ENCODE data around the gene TAS2R50.

Gene TAS2R50

GRCh38 chr12:10974965-10975364 lies 11.7 kb downstream of the TAS2R50 start:
- peak; percentile 51 for DNase-seq (ENCODE audit: low read depth, low spot score)
- no peaks in the 10 kb centered on the region for H3K27me3 ChIP-seq (ENCODE audit: insufficient read depth, insufficient read length)
- H3K36me3 ChIP-seq (ENCODE audit: insufficient read depth, insufficient read length, low read length) = no peaks in the 10 kb centered on the region
- TF ChIP-seq SUZ12 (IDR thresholded peaks at IDR 0.05; ENCODE audit: extremely low read depth, insufficient read depth, insufficient read length) (no peak), ZNF274 (IDR thresholded peaks at IDR 0.05; ENCODE audit: low read depth, low read length) (no peak), YY1 (IDR thresholded peaks at IDR 0.05; ENCODE audit: insufficient read depth, insufficient read length) (no peak)
- no peaks in the 10 kb centered on the region for H3K4me1 ChIP-seq (ENCODE audit: insufficient read depth, insufficient read length)
- no peak overlapping the region for H3K4me3 ChIP-seq (ENCODE audit: insufficient read length, low read depth)
- H3K9me3 ChIP-seq (ENCODE audit: insufficient read depth, low read length) = 0 out of 2 replicates have a peak, but pooled peaks cover 4% of the 10 kb centered on the region
- no peak overlapping the region for H3K9ac ChIP-seq (ENCODE audit: insufficient read length, low read depth)

- Histone ChIP-seq H3K9ac (ENCODE audit: insufficient read length, low read depth) (no peak overlapping the region), H3K36me3 (ENCODE audit: insufficient read depth, insufficient read length, low read length) (no peaks in the 10 kb centered on the region), H3K27me3 (ENCODE audit: insufficient read depth, insufficient read length) (no peaks in the 10 kb centered on the region), H3K4me1 (ENCODE audit: insufficient read depth, insufficient read length) (no peaks in the 10 kb centered on the region), H3K9me3 (ENCODE audit: insufficient read depth, low read length) (no peaks in the 10 kb centered on the region), H3K4me3 (ENCODE audit: insufficient read length, low read depth) (no peak overlapping the region)
- DNase-seq (ENCODE audit: low read depth, low spot score) = no peak
- no peak for TF ChIP-seq ZNF274 (IDR thresholded peaks at IDR 0.05; ENCODE audit: low read depth, low read length)
- TF ChIP-seq YY1 (IDR thresholded peaks at IDR 0.05; ENCODE audit: insufficient read depth, insufficient read length) = no peak
- TF ChIP-seq SUZ12 (IDR thresholded peaks at IDR 0.05; ENCODE audit: extremely low read depth, insufficient read depth, insufficient read length) = no peak
Measured at GRCh38 chr12:10968765-10969456, 17.8 kb downstream of the TAS2R50 start.

GRCh38 chr12:10967409-10967808 lies 19.3 kb downstream of the TAS2R50 start:
- Histone ChIP-seq H3K4me1 (ENCODE audit: insufficient read depth, insufficient read length) (no peaks in the 10 kb centered on the region), H3K4me3 (ENCODE audit: insufficient read length, low read depth) (no peak overlapping the region), H3K36me3 (ENCODE audit: insufficient read depth, insufficient read length, low read length) (no peaks in the 10 kb centered on the region), H3K9ac (ENCODE audit: insufficient read length, low read depth) (no peak overlapping the region), H3K27me3 (ENCODE audit: insufficient read depth, insufficient read length) (no peaks in the 10 kb centered on the region), H3K9me3 (ENCODE audit: insufficient read depth, low read length) (no peaks in the 10 kb centered on the region)
- TF ChIP-seq ZNF274 (IDR thresholded peaks at IDR 0.05; ENCODE audit: low read depth, low read length) (no peak), SUZ12 (IDR thresholded peaks at IDR 0.05; ENCODE audit: extremely low read depth, insufficient read depth, insufficient read length) (no peak)
- DNase-seq (ENCODE audit: low read depth, low spot score) = no peak

- no peak for TF ChIP-seq SUZ12 (IDR thresholded peaks at IDR 0.05; ENCODE audit: extremely low read depth, insufficient read depth, insufficient read length)
- TF ChIP-seq ZNF274 (IDR thresholded peaks at IDR 0.05; ENCODE audit: low read depth, low read length) = no peak
- no peak for TF ChIP-seq YY1 (IDR thresholded peaks at IDR 0.05; ENCODE audit: insufficient read depth, insufficient read length)
- Histone ChIP-seq H3K4me1 (ENCODE audit: insufficient read depth, insufficient read length) (no peaks in the 10 kb centered on the region), H3K9me3 (ENCODE audit: insufficient read depth, low read length) (no peaks in the 10 kb centered on the region), H3K36me3 (ENCODE audit: insufficient read depth, insufficient read length, low read length) (peaks cover 4% of the 10 kb centered on the region), H3K9ac (ENCODE audit: insufficient read length, low read depth) (no peak overlapping the region), H3K27me3 (ENCODE audit: insufficient read depth, insufficient read length) (no peaks in the 10 kb centered on the region), H3K4me3 (ENCODE audit: insufficient read length, low read depth) (no peak overlapping the region)
- DNase-seq (ENCODE audit: low read depth, low spot score) = no peak
Measured at GRCh38 chr12:10966314-10966713, 20.4 kb downstream of the TAS2R50 start.

DNA sequence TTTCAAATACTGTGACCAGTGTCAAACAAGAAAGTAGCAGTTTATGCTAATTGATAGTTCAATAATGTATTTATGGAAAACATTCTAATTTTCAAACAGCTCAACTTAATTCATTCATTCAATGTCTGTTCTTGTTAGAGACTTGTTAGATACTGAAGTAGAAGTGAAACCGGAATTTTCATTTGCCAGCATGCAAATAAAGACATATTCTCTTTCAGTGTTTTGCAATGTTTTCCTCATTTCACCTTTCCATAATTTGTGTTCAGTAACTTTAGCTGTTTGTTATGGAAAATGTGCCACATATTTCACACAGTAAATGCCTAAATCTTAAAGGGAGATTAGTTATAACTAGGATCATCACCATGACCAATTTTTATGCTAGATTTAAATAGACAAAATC lies 21.2 kb downstream of the TAS2R50 start:
- no peak for DNase-seq (ENCODE audit: low read depth, low spot score)
- Histone ChIP-seq H3K4me1 (ENCODE audit: insufficient read depth, insufficient read length) (no peaks in the 10 kb centered on the region), H3K9ac (ENCODE audit: insufficient read length, low read depth) (no peak overlapping the region), H3K36me3 (ENCODE audit: insufficient read depth, insufficient read length, low read length) (peaks cover 6% of the 10 kb centered on the region), H3K9me3 (ENCODE audit: insufficient read depth, low read length) (no peaks in the 10 kb centered on the region), H3K4me3 (ENCODE audit: insufficient read length, low read depth) (no peak overlapping the region), H3K27me3 (ENCODE audit: insufficient read depth, insufficient read length) (no peaks in the 10 kb centered on the region)
- TF ChIP-seq ZNF274 (IDR thresholded peaks at IDR 0.05; ENCODE audit: low read depth, low read length) = no peak

- DNase-seq (ENCODE audit: low read depth, low spot score) = no peak
- Histone ChIP-seq H3K4me1 (ENCODE audit: insufficient read depth, insufficient read length) (no peaks in the 10 kb centered on the region), H3K9me3 (ENCODE audit: insufficient read depth, low read length) (peaks cover 1% of the 10 kb centered on the region; the same call in 1 of the 2 replicates), H3K36me3 (ENCODE audit: insufficient read depth, insufficient read length, low read length) (peaks cover 6% of the 10 kb centered on the region), H3K4me3 (ENCODE audit: insufficient read length, low read depth) (no peak overlapping the region), H3K27me3 (ENCODE audit: insufficient read depth, insufficient read length) (no peaks in the 10 kb centered on the region), H3K9ac (ENCODE audit: insufficient read length, low read depth) (no peak overlapping the region)
- TF ChIP-seq SUZ12 (IDR thresholded peaks at IDR 0.05; ENCODE audit: extremely low read depth, insufficient read depth, insufficient read length) (no peak), ZNF274 (IDR thresholded peaks at IDR 0.05; ENCODE audit: low read depth, low read length) (no peak), YY1 (IDR thresholded peaks at IDR 0.05; ENCODE audit: insufficient read depth, insufficient read length) (no peak)
Measured at GRCh38 chr12:10960211-10960610, 26.5 kb downstream of the TAS2R50 start.

GRCh38 chr12:10959804-10960203 lies 26.9 kb downstream of the TAS2R50 start:
- H3K4me1 ChIP-seq (ENCODE audit: insufficient read depth, insufficient read length) = no peaks in the 10 kb centered on the region
- no peak for DNase-seq (ENCODE audit: low read depth, low spot score)
- H3K4me3 ChIP-seq (ENCODE audit: insufficient read length, low read depth) = no peak overlapping the region
- H3K9me3 ChIP-seq (ENCODE audit: insufficient read depth, low read length) = peaks cover 6% of the 10 kb centered on the region; the same call in 1 of the 2 replicates
- TF ChIP-seq YY1 (IDR thresholded peaks at IDR 0.05; ENCODE audit: insufficient read depth, insufficient read length) (no peak), ZNF274 (IDR thresholded peaks at IDR 0.05; ENCODE audit: low read depth, low read length) (no peak), SUZ12 (IDR thresholded peaks at IDR 0.05; ENCODE audit: extremely low read depth, insufficient read depth, insufficient read length) (no peak)
- peaks cover 6% of the 10 kb centered on the region for H3K36me3 ChIP-seq (ENCODE audit: insufficient read depth, insufficient read length, low read length)
- no peaks in the 10 kb centered on the region for H3K27me3 ChIP-seq (ENCODE audit: insufficient read depth, insufficient read length)
- H3K9ac ChIP-seq (ENCODE audit: insufficient read length, low read depth) = no peak overlapping the region
